Measurements from ENCODE around the gene SAFB. TPM values are rescaled to one million over a fixed set of nuclear protein-coding genes. Genes with fewer than 3 reads are reported as not detected.

The SAFB gene
- polyA plus RNA-seq, 1 donor from 2014 or later, result 89.8 TPM

DNA sequence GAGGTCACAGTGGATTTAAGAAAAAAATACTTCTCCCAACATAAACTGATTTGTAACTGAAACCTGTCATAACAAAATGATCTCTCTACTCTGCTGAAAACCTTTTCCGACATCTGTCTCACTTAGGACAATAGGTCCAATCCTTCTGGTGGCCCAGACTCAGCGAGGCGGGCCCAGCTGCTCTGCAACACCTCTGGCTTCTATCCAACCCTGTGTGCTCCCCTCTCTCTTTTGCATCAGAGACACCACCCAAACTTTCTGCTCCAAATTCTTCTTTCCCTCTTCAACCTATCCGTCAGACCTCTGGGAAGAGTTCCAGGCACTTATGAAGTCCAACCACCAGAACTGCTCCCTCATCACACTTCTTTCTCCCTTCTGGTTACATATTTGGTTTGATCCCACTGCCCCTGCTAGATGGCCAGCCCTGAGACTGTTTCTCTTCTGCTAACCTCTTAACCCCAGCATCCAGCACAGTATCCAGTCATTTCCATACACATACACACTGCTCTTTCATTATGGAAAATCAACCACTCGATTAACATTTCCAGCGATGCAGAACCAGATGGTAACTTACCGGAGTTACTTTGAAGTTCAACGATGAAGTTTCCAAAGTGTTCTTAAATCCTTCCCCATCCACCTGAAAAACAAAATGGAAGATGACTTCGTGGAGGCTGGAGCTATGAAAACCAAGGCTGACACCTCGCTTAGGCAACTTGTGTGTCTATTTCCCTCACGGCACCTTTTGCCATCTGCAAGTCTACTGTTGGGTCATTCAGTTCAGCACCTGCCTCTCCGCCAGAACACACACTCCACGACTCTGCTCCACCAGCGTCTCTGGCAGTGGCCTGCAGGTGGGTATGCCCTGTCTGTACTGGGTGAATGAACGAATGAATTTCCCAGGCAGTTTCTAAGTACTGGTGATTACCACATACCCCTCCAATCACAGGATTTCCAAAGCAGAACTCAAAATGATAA is 9.7 kb upstream of the SAFB start:
- H3F3A ChIP-seq (ENCODE audit: insufficient read depth, low read length, poor library complexity, severe bottlenecking), result no peaks in the 10 kb centered on the region
- TF ChIP-seq EP300 (conservative IDR thresholded peaks at IDR 0.05; ENCODE audit: poor library complexity, severe bottlenecking), result no peak
- TF ChIP-seq REST (IDR thresholded peaks at IDR 0.05; ENCODE audit: borderline replicate concordance), result no peak
- TF ChIP-seq POLR2AphosphoS5 (IDR thresholded peaks at IDR 0.05), result no peak
- TF ChIP-seq SMC3 (conservative IDR thresholded peaks at IDR 0.05; ENCODE audit: poor library complexity), result no peak
- no peak for TF ChIP-seq EZH2 (IDR thresholded peaks at IDR 0.05; ENCODE audit: borderline replicate concordance, insufficient read depth, low read length, poor library complexity, severe bottlenecking)
- no peak for TF ChIP-seq RAD21 (conservative IDR thresholded peaks at IDR 0.05)
- TF ChIP-seq, protein P1, sequence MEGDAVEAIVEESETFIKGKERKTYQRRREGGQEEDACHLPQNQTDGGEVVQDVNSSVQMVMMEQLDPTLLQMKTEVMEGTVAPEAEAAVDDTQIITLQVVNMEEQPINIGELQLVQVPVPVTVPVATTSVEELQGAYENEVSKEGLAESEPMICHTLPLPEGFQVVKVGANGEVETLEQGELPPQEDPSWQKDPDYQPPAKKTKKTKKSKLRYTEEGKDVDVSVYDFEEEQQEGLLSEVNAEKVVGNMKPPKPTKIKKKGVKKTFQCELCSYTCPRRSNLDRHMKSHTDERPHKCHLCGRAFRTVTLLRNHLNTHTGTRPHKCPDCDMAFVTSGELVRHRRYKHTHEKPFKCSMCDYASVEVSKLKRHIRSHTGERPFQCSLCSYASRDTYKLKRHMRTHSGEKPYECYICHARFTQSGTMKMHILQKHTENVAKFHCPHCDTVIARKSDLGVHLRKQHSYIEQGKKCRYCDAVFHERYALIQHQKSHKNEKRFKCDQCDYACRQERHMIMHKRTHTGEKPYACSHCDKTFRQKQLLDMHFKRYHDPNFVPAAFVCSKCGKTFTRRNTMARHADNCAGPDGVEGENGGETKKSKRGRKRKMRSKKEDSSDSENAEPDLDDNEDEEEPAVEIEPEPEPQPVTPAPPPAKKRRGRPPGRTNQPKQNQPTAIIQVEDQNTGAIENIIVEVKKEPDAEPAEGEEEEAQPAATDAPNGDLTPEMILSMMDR (IDR thresholded peaks at IDR 0.05; ENCODE audit: poor library complexity, severe bottlenecking), result no peak
- no peak for TF ChIP-seq MXI1 (conservative IDR thresholded peaks at IDR 0.05; ENCODE audit: poor library complexity, severe bottlenecking)
- no peak for TF ChIP-seq TAF1 (IDR thresholded peaks at IDR 0.05; ENCODE audit: low read depth)
- no peaks in the 10 kb centered on the region for H4K20me1 ChIP-seq (ENCODE audit: insufficient read depth)
- H3K79me2 ChIP-seq (replicated peaks; ENCODE audit: insufficient read depth, low read length), result peaks cover 12% of the 10 kb centered on the region
- H3K9ac ChIP-seq (ENCODE audit: low read length), result no peak overlapping the region
- H2AFZ ChIP-seq (ENCODE audit: low read depth, low read length), result no peak overlapping the region
- H3K4me2 ChIP-seq (ENCODE audit: low read length), result no peak overlapping the region
- no peak overlapping the region for H3K27ac ChIP-seq (ENCODE audit: low read length)
- H3K9me3 ChIP-seq (ENCODE audit: low read length), result no peaks in the 10 kb centered on the region
- H3K4me3 ChIP-seq (ENCODE audit: low read length), result no peak overlapping the region
- no peaks in the 10 kb centered on the region for H3K9me2 ChIP-seq (ENCODE audit: insufficient read depth, low read length)
- peaks cover 3% of the 10 kb centered on the region for H3K36me3 ChIP-seq (ENCODE audit: insufficient read depth, low read length)
- no peaks in the 10 kb centered on the region for H3K27me3 ChIP-seq (ENCODE audit: insufficient read depth, low read depth, low read length)

DNA sequence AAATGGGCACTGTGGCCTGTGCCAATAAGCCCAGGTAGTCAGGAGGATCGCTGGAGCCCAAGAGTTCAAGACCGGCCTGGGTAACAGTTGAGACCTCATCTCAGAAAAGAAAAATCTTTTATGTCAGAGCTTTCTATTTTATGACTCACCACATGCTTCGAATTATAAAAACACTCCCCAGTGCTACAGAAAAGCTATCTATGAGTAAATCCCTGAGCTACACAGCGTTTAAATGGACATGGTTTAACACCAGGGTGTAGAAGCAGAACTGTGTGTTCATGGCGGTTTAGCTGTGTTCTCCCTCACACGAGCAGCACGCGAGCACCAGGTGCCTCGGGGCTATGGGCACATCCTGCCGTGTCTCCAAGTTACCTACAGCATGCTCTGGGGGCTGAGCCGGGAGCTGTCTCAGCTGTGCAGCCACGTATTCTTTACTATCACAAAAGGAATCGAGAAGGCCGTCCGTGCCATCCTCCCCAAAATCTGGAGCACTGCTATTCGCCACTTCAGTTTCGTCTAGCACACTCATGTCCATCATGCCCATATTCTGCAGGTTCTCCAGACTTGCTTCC is 7.0 kb upstream of the SAFB start:
- no peaks in the 10 kb centered on the region for H3K36me3 ChIP-seq (ENCODE audit: insufficient read depth, low read length)
- no peak overlapping the region for H3K9ac ChIP-seq (ENCODE audit: low read length)
- H3K27ac ChIP-seq (ENCODE audit: low read length), result no peak overlapping the region
- TF ChIP-seq RAD21 (conservative IDR thresholded peaks at IDR 0.05) (no peak), REST (IDR thresholded peaks at IDR 0.05; ENCODE audit: borderline replicate concordance) (no peak), EP300 (conservative IDR thresholded peaks at IDR 0.05; ENCODE audit: poor library complexity, severe bottlenecking) (no peak), POLR2AphosphoS5 (IDR thresholded peaks at IDR 0.05) (no peak), EZH2 (IDR thresholded peaks at IDR 0.05; ENCODE audit: borderline replicate concordance, insufficient read depth, low read length, poor library complexity, severe bottlenecking) (no peak), SMC3 (conservative IDR thresholded peaks at IDR 0.05; ENCODE audit: poor library complexity) (no peak), TAF1 (IDR thresholded peaks at IDR 0.05; ENCODE audit: low read depth) (no peak), MXI1 (conservative IDR thresholded peaks at IDR 0.05; ENCODE audit: poor library complexity, severe bottlenecking) (no peak)
- TF ChIP-seq, protein P1 (IDR thresholded peaks at IDR 0.05; ENCODE audit: poor library complexity, severe bottlenecking), result no peak
- H2AFZ ChIP-seq (ENCODE audit: low read depth, low read length), result no peak overlapping the region
- H3K9me2 ChIP-seq (ENCODE audit: insufficient read depth, low read length), result no peaks in the 10 kb centered on the region
- no peaks in the 10 kb centered on the region for H3K27me3 ChIP-seq (ENCODE audit: insufficient read depth, low read depth, low read length)
- no peaks in the 10 kb centered on the region for H3K9me3 ChIP-seq (ENCODE audit: low read length)
- H3K4me2 ChIP-seq (ENCODE audit: low read length), result no peak overlapping the region
- peaks cover 39% of the 10 kb centered on the region for H3K79me2 ChIP-seq (replicated peaks; ENCODE audit: insufficient read depth, low read length)
- no peaks in the 10 kb centered on the region for H4K20me1 ChIP-seq (ENCODE audit: insufficient read depth)
- H3F3A ChIP-seq (ENCODE audit: insufficient read depth, low read length, poor library complexity, severe bottlenecking), result no peaks in the 10 kb centered on the region
- H3K4me3 ChIP-seq (ENCODE audit: low read length), result no peak overlapping the region
